Tongue (tissue), 2 donors: ENCODE data around the gene MRPL55. TPM values are rescaled to one million over a fixed set of nuclear protein-coding genes. Genes with fewer than 3 reads are reported as not detected.

Experiments used
- DNase-seq: peaks from one replicate; pipeline ENCODE4 v3.0.0-alpha.2; 2015
- total RNA-seq: library from RNA; depleted of rRNA; stranded (reverse); fragments of >200 nt; gene quantifications from one replicate; pipeline ENCODE4 v1.2.3, GENCODE V29; 2014

MRPL55 gene
- total RNA-seq, 1 donor from 2014 or later = 28.7 TPM

DNA sequence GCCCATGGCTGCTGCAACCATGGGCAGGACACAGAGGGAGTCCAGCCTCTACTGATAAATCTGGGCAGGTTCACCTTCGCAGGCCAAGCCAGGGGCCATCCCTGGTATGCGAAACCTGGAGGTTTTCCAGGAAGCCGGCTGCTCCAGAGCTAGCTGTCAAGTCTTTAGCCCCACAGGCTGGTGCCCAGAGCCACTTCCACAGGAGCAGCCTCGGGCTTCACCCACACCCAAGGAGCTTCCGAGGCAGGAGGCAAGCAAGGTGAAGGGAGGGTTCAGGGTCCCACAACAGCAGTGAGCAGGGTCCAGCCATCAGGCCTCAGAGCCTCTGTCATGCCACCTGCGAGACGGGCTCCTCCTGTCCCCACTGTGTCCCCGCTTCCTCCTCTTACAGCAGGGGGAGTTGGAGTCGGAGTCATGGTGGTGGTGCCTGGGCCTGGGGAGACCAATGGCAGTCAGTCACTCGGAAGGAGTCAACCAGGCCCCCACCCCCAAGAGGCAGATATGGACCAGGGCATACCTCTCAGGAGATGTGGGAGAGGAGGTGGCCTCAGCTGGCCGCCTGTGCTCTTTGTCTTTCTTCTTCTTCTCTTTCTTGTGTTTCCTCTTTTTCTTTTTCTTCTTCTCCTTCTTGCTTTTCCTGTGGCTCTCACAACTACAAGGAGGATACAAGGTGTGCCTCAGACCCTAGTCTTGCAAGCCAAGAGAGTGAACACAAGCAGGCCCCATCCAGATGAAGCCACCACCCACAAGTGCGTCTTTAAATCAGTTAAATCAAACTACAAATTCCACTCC, 8.1 kb downstream of the MRPL55 start:
- no peak for DNase-seq

DNA sequence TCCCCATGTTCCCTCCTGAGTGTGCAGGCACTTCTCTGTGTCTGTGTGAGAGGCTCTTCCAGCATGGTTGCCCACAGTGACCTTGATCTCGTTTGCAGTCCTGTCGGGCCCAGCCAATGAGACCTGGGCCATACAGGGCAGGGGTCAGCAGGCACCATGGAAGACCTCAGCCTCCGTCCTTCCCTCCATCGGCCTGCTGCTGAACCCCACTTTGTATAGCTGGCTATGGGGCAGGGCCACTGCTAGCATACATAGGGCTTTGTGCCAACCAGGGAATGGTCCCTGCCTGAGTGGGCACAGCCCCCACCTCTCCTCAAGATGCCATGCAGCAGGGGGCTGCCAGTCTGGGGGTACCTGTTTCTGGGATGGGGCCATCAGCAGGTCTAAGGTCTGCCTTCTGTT, 9.8 kb downstream of the MRPL55 start:
- no peak for DNase-seq

DNA sequence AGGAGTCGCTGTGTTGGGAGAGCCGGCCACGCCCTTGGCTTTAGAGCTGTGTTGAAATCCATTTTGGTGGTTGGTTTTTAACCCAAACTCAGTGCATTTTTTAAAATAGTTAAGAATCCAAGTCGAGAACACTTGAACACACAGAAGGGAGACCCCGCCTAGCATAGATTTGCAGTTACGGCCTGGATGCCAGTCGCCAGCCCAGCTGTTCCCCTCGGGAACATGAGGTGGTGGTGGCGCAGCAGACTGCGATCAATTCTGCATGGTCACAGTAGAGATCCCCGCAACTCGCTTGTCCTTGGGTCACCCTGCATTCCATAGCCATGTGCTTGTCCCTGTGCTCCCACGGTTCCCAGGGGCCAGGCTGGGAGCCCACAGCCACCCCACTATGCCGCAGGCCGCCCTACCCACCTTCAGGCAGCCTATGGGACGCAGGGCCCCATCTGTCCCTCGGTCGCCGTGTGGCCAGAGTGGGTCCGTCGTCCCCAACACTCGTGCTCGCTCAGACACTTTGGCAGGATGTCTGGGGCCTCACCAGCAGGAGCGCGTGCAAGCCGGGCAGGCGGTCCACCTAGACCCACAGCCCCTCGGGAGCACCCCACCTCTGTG, 10.7 kb downstream of the MRPL55 start:
- no peak for DNase-seq

GRCh38 chr1:228097333-228098081, 11.6 kb downstream of the MRPL55 start:
- DNase-seq = no peak

GRCh38 chr1:228096416-228097332, 12.4 kb downstream of the MRPL55 start:
- DNase-seq = no peak

DNA sequence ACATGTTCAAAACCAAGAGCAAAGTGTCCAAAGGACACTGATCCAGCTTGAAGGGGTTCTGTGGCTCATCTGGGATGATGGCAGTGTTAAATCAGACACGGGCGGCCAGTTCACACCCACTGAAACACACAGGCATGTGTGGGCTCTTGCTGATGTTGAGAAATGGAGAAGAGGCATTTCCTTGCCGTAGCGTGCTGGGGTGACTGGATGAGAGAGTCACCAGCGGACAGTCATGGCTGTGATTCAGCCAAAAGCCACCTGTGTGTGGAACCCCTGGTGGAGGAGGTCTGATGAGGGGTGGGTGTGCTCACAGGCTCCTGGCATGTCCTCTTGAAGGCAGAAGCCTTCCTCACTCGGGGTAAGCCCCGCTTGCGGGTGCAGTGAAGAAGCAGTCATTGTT, 13.2 kb downstream of the MRPL55 start:
- no peak for DNase-seq

DNA sequence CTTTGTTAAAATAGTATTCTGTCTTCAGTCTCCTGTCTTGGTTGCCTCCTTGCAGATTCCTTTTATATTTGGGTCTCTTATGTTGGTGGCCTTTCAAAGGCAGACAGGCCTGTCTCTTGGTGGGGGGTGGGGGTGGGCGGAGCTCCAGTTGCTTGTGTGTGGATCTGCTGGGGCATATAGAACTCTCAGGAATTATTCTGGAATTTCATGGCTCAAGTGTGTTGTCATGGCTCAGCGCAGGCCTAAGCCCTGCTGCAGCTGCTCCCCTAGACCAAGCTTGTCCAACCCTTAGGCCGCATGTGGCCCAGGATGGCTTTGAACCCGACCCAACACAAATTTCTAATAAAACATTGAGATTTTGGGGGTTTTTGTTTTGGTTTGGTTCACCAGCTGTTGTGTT, 13.9 kb downstream of the MRPL55 start:
- DNase-seq = peak; percentile 23

GRCh38 chr1:228094432-228095016, 14.6 kb downstream of the MRPL55 start:
- no peak for DNase-seq

DNA sequence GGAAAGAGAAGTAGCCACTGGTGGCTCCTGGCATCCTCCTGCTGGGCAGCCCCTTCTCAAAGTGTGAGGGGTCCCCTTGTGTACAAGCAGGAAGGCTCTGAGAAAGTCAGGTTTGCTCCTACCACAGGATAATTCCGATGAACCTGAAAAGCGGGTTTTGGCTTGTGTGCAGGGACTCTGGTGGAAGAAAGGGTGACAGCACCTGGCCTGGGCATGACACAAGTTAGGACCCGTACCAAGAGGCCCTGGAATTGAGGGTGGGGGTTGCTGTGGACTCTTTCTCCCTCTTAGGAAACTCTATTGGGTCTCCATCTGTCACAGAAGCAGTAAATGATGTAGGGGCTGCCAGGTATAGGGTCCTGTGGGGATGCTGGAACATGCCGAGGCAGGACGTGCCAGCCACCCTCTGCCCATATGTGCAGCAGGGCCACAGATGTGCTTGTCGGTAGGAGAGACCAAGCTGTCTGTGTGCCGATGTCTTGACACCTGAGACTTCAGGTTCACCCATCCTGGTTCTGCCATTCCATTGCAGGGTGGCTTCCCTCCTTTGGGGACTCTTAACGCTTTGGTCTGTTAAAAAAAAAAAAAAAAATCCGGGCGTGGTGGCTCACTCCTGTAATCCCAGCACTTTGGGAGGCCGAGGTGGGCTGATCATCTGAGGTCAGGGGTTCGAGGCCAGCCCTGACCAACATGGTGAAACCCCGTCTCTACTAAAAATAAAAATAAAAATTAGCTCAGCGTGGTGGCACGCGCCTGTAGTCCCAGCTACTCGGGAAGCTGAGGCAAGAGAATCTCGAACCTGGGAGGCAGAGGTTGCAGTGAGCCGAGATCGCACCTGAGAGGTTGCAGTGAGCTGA, 15.8 kb downstream of the MRPL55 start:
- DNase-seq = peak; percentile 46

DNA sequence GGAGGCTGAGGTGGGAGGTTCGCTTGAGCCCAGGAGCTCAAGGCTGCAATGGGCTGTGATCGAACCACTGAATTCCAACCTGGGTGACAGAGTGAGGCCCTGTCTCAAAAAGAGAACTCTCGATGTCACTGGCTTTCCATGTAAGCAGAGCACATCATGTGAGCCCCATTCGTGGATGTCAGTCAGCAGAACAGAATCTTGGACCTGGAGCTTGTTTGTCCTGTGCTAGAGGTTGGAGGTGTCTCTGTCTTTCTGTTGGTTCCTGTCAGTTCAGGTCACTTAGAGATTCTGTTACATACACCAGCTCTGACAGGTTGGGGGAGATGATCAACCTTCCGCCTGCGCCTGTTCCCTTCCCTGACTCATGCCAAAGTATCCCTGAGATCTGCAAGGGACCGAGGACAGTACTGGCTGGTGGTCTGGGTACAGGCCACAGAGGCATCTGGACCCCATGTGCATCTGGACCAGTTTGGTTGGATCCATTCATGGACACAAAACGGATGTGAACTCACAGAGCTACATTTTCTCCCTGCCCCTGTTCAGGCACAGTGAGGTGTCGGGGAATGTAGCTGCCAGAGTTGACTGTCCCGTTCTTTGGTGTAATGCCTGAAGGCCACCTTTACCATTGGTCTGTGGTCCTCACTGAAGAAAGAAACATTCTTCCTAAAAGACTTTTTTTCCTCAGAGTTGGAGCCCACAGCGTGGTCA, 16.6 kb downstream of the MRPL55 start:
- DNase-seq = no peak

- DNase-seq = no peak
Observed at GRCh38 chr1:228091084-228091483, 18.0 kb downstream of the MRPL55 start.

GRCh38 chr1:228090613-228091081, 18.5 kb downstream of the MRPL55 start:
- DNase-seq = no peak

DNA sequence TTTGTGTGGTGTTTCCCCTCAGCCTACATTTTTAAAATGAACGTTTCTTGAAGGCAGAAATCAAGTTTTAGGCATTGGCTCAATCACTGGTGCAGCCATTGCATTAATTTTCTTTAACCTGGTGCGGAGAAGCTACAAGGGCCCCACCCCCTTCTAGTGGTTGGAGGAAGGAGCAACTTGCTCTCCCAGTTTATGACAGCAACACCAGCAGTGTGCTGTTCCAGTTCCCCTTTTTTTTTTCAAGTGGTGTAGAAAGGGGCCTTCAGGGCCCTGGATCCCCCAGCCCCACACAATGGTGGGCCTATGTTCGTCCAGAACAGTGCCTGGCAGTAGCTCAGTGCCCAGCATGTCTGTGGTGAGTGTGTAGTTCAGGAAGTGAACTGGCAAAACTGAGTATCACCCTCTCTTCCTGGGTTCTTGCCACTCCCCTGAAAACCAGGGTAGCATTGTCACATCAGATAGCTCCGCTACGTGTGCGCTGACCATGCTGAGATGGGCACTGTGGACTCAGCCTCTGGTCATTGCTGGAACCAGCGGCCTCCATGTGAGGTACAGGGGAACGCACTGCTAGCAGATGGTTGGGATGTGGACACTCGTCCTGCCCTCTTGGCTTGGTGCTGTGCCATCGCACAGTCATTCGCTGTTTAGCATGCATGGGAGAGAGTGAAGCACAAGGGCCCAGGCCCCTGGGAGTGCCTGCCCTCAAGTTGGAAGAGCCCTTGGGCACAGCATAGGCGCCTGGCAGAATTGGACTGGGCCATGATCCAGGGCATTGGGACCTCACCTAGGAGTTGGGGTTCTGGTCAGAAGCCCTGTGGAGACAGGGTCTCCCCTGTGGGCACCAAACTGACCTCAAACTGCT, 19.3 kb downstream of the MRPL55 start:
- DNase-seq = no peak

DNA sequence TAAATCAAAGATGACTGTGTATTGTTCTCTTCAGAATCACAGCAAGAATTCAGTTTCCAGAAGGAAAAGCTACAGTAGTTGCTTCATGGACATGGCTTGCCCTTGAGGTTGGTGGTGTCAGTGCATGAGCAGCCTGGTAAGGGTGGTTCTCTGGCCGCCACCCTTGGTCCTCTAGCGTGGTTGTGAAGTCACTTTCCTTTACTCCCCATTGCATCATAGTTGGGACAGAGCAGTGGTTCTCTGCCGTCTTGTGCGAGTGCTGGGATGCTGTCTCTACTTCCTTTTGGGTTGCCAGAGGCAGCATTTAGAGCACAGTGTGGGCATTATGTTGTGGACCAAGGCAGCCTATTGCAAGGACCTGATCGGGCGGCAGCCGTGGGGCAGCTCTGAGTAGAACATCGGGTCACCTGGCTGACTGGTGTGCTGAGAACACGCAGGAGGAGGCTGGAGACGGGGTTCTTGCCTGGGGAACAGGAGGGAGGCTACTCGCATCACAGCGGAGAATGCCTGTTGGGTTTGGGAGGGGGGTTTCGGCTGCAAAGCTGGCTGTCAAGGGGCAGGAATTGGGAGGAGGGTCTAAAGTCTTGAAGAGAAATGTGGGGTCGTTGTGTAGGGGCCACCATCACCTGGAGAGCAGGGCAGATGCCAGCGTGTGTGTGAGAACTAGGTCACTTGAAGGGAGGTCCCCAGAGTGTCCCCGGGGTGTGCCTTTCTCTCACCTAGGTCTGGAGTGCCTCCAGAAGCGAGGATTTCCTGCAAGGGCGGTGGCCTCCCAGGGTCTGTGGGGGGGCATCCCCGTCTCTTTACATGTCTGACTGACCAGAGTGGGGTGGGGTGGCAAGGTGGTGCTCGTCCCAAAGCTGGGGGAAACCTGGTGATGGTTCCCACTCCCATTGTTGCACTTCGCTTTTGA, 20.3 kb downstream of the MRPL55 start:
- no peak for DNase-seq

DNA sequence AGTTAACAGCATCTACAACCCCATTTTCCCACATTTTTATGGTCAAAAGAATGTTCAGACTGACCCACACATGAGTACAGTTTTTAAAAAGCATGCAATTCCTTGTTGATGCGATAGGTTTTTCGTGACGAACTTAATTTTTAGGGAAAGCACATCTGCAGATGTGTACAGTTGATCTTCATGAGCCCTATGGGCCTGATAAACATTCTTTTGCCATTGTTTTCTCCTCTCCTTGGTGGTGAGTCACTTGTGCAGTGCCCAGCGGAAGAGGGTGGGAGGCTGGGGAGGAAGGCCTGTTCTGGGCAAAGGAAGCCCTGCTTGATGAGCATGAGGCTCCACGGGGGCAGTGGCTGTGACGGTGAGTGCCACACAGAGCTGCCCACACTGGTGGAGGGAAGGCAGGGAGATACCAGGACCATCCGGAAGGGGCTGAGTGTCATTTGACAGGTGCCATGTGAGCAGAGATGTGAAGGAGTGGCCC, 21.3 kb downstream of the MRPL55 start:
- no peak for DNase-seq

DNA sequence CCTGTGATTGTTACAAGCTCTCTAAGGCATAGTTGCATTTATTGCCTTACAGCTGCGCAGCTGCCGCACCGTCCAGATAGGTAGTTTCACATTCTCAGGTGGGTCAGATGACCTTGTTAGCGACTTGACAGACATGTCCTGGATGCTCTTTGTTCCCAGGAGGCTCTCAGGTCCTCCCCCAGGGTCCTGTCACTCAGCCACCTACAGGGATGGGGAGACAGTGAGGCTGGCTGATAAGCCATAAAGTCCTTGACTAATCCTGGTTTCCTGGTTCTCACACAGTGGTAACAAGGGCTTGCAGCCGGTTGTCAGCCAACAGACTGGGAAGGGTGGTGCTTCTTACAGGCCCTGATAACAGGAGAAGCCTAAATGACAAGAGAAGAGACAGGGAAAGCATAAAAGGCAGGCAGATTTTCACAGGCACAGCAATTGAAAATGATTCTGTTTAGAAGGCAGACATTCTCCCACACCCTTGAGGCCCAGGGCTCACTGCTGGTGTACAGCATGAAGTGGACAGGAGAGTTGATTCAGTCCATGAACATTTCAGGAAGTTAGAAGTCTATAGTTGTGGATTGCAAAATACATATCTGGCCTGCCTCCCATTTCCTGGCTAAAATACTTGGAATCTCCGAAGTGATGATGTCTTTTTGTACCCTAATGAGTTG, 23.7 kb downstream of the MRPL55 start:
- DNase-seq = peak; percentile 18

- no peak for DNase-seq
Observed at GRCh38 chr1:228084797-228085196, 24.3 kb downstream of the MRPL55 start.
